ENCODE results near the gene PARVB. TPM values are rescaled to one million over a fixed set of nuclear protein-coding genes. Genes with fewer than 3 reads are reported as not detected.
A peak's percentile ranks its signal among the peaks of the same experiment; 100 is the strongest.

PARVB gene
- total and polyA plus RNA-seq, 12 donors: 46.7 to 201 (median 91.2) TPM

GRCh38 chr22:44125421-44125820 is 101.3 kb downstream of the PARVB start:
- intact Hi-C loops (cut with DNase I): no loop called here
- peaks cover 0 to 28% (median 13%) of the 10 kb centered on the region in 11 donors for H3K9me3 ChIP-seq
- ATAC-seq (no peak), DNase-seq (no peak)
- no peak overlapping the region for H3K27ac ChIP-seq
- H3K36me3 ChIP-seq: peaks cover 0 to 34% (median 11%) of the 10 kb centered on the region in 9 donors
- H3K4me1 ChIP-seq: peaks cover 0 to 24% (median 16%) of the 10 kb centered on the region in 9 donors
- H3K27me3 ChIP-seq: no peaks in the 10 kb centered on the region
- no peak overlapping the region for H3K4me3 ChIP-seq
- no peak for TF ChIP-seq CTCF (IDR thresholded peaks at IDR 0.05)
- WGBS, 2 donors: 94 to 95% methylated on average over 6 of the region's 6 CpGs

GRCh38 chr22:44126807-44127206 is 102.7 kb downstream of the PARVB start:
- Histone ChIP-seq H3K4me1 (peaks cover 0 to 24% (median 16%) of the 10 kb centered on the region in 9 donors), H3K27ac (peak overlapping the region in 4 of 10 donors; percentile 5 to 22 (median 13)), H3K9me3 (peaks cover 0 to 18% (median 8%) of the 10 kb centered on the region in 11 donors), H3K36me3 (peaks cover 0 to 32% (median 3%) of the 10 kb centered on the region in 9 donors), H3K27me3 (no peaks in the 10 kb centered on the region), H3K4me3 (no peak overlapping the region)
- intact Hi-C loops (cut with DNase I): no loop called here
- 94 to 96% methylated on average over 2 of the region's 2 CpGs for WGBS, 2 donors
- no peak for DNase-seq
- ATAC-seq: no peak
- no peak for TF ChIP-seq CTCF (IDR thresholded peaks at IDR 0.05)

- peak in 1 of 2 donors; percentile 41 for DNase-seq
- intact Hi-C loops (cut with DNase I): no loop called here
- Histone ChIP-seq H3K4me3 (no peak overlapping the region), H3K27me3 (no peaks in the 10 kb centered on the region), H3K27ac (peak overlapping the region in 4 of 10 donors; percentile 5 to 22 (median 13)), H3K4me1 (peaks cover 0 to 28% (median 16%) of the 10 kb centered on the region in 9 donors), H3K9me3 (peaks cover 0 to 16% (median 8%) of the 10 kb centered on the region in 11 donors), H3K36me3 (peaks cover 0 to 33% (median 5%) of the 10 kb centered on the region in 9 donors)
- ATAC-seq: peak; percentile 43 to 86 (median 80)
- 3 to 10% methylated on average over 1 of the region's 1 CpG for WGBS, 2 donors
- TF ChIP-seq CTCF (IDR thresholded peaks at IDR 0.05): no peak
These were observed 103.3 kb downstream of the PARVB start for GRCh38 chr22:44127356-44127755.

DNA sequence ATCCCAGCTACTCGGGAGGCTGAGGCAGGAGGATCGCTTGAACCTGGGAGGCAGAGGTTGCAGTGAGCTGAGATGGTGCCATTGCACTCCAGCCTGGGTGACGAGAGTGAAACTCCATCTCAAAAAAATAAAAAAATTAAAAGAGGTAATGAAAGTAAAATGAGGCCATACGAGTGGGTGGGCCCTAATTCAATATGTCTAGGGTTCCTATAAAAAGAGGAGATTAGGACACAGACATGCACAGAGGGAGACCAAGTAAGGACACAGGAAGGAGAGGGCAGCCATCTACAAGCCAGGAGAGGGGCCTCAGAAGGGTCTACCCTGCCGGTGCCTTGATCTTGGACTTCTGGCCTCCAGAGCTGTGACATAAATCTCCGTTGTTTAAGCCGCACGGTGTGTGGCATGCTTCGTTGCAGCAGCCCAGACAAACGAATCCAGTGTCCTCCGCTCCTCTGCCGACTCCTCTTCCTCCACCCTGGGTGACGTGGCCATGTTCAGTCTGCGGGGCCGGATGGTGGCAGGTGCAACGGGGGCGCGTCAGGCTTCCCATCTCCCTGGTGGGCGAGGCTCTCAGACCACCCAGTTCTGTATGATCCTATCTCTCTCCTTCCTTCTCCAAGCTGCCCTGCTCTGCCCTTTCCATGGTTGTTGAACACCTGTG is 105.0 kb downstream of the PARVB start:
- no peak for ATAC-seq

More for the DNA sequence above, 105.0 kb downstream of the PARVB start:
- H3K4me1 ChIP-seq: peaks cover 0 to 36% (median 20%) of the 10 kb centered on the region in 9 donors
- H3K27me3 ChIP-seq: no peaks in the 10 kb centered on the region
- TF ChIP-seq CTCF (IDR thresholded peaks at IDR 0.05): no peak
- no peak for DNase-seq
- WGBS, 2 donors: 93 to 94% methylated on average over 19 of the region's 19 CpGs
- intact Hi-C loops (cut with DNase I): no loop called here
- H3K36me3 ChIP-seq: peaks cover 0 to 49% (median 13%) of the 10 kb centered on the region in 9 donors
- no peak overlapping the region for H3K4me3 ChIP-seq
- no peak overlapping the region for H3K27ac ChIP-seq
- H3K9me3 ChIP-seq: peaks cover 0 to 16% (median 8%) of the 10 kb centered on the region in 11 donors

Data from heart right ventricle (tissue), 16 donors.